ENCODE results near the gene CNTN4. TPM values are rescaled to one million over a fixed set of nuclear protein-coding genes. Genes with fewer than 3 reads are reported as not detected.

Gene CNTN4
- total and polyA plus RNA-seq, 2 donors (not counting 3 experiments of a cell fraction or from before 2014, with no cell fraction given) = not detected

GRCh38 chr3:2525968-2526367 lies 427.3 kb downstream of the CNTN4 start:
- no TSS peak for BruUV-seq (replicated peaks)

More at GRCh38 chr3:2525968-2526367, 427.3 kb downstream of the CNTN4 start:
- Histone ChIP-seq H3K27me3 (ENCODE audit: control insufficient read depth in 2 of 2, insufficient read depth in 2 of 2, low read length in 2 of 2) (no peaks in the 10 kb centered on the region), H3K4me2 (ENCODE audit: insufficient read depth, low read length) (no peak overlapping the region), H4K20me1 (replicated peaks; ENCODE audit: control insufficient read depth, extremely low read depth, insufficient read depth, low read length) (no peaks in the 10 kb centered on the region), H3K4me3 (replicated peaks in 1 of 3; ENCODE audit: insufficient read depth in 1 of 3, low read depth in 1 of 3, low read length in 3 of 3) (no peak overlapping the region), H3K79me2 (ENCODE audit: control insufficient read depth, insufficient read depth, low read length) (no peaks in the 10 kb centered on the region), H3K9me1 (replicated peaks; ENCODE audit: control insufficient read depth, extremely low read depth, insufficient read depth, low read length) (no peaks in the 10 kb centered on the region), H2AFZ (ENCODE audit: low read depth, low read length) (no peak overlapping the region), H3K4me1 (ENCODE audit: control insufficient read depth, extremely low read depth, insufficient read depth, low read length) (no peaks in the 10 kb centered on the region), H3K9ac (replicated peaks; ENCODE audit: extremely low read depth, insufficient read depth, low read length) (no peak overlapping the region), H3K36me3 (ENCODE audit: control insufficient read depth in 2 of 2, extremely low read depth in 1 of 2, insufficient read depth in 2 of 2, low read length in 2 of 2) (no peaks in the 10 kb centered on the region), H3K27ac (ENCODE audit: insufficient read depth, low read depth, low read length) (no peak overlapping the region), H3K9me3 (replicated peaks; ENCODE audit: control insufficient read depth, insufficient read depth, low read length) (peaks cover 2% of the 10 kb centered on the region)
- dilution Hi-C loops (cut with MboI; ENCODE audit: extremely low pct_ligation_motif_present, low sequenced_read_pairs) (no loop called here), intact Hi-C loops (cut with micrococcal nuclease) (no loop called here)
- CTCF ChIA-PET = no interaction called here
- FAIRE-seq (no peak), DNase-seq (ENCODE audit: low read depth, low spot score) (no peak)
- POLR2A ChIA-PET = no interaction called here
- TF ChIP-seq POLR2AphosphoS5 (IDR thresholded peaks at IDR 0.05; ENCODE audit: insufficient read depth, low read depth, low read length) (no peak), POLR2A (IDR thresholded peaks at IDR 0.05; ENCODE audit: low read depth, low read length) (no peak), JUN (IDR thresholded peaks at IDR 0.05; ENCODE audit: borderline replicate concordance, insufficient read depth, insufficient read length, low read depth) (no peak), MYC (IDR thresholded peaks at IDR 0.05; ENCODE audit: low read depth, low read length) (no peak), EZH2 (IDR thresholded peaks at IDR 0.05; ENCODE audit: borderline replicate concordance, low read depth, low read length, severe bottlenecking) (no peak), FOS (IDR thresholded peaks at IDR 0.05; ENCODE audit: borderline replicate concordance, insufficient read depth, low read length) (no peak), GATA2 (IDR thresholded peaks at IDR 0.05; ENCODE audit: insufficient read depth, insufficient read length, low read depth, low read length) (no peak)
- TF ChIP-seq, protein P1, sequence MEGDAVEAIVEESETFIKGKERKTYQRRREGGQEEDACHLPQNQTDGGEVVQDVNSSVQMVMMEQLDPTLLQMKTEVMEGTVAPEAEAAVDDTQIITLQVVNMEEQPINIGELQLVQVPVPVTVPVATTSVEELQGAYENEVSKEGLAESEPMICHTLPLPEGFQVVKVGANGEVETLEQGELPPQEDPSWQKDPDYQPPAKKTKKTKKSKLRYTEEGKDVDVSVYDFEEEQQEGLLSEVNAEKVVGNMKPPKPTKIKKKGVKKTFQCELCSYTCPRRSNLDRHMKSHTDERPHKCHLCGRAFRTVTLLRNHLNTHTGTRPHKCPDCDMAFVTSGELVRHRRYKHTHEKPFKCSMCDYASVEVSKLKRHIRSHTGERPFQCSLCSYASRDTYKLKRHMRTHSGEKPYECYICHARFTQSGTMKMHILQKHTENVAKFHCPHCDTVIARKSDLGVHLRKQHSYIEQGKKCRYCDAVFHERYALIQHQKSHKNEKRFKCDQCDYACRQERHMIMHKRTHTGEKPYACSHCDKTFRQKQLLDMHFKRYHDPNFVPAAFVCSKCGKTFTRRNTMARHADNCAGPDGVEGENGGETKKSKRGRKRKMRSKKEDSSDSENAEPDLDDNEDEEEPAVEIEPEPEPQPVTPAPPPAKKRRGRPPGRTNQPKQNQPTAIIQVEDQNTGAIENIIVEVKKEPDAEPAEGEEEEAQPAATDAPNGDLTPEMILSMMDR (IDR thresholded peaks at IDR 0.05; ENCODE audit: extremely low read depth in 1 of 2, insufficient read depth in 1 of 2, low read depth in 1 of 2, low read length in 2 of 2) = no peak
- TF ChIP-seq, protein P2, sequence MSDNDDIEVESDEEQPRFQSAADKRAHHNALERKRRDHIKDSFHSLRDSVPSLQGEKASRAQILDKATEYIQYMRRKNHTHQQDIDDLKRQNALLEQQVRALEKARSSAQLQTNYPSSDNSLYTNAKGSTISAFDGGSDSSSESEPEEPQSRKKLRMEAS (IDR thresholded peaks at IDR 0.05; ENCODE audit: insufficient read depth, insufficient read length) = no peak

Data from endothelial cell of umbilical vein (primary cell).